Germinal center (tissue), 1 donor: ENCODE measurements around the gene KIFAP3.
"Not testable (repeated sequence)": the region's sequence is repeated elsewhere in the genome, so short reads cannot be mapped to it uniquely, and the experiment has no call there.

ENCODE experiments used
- DNase-seq: peaks from one replicate; pipeline ENCODE4 v3.0.0; 2012; ENCODE audit warnings: mixed read lengths, low spot score

Gene KIFAP3

DNA sequence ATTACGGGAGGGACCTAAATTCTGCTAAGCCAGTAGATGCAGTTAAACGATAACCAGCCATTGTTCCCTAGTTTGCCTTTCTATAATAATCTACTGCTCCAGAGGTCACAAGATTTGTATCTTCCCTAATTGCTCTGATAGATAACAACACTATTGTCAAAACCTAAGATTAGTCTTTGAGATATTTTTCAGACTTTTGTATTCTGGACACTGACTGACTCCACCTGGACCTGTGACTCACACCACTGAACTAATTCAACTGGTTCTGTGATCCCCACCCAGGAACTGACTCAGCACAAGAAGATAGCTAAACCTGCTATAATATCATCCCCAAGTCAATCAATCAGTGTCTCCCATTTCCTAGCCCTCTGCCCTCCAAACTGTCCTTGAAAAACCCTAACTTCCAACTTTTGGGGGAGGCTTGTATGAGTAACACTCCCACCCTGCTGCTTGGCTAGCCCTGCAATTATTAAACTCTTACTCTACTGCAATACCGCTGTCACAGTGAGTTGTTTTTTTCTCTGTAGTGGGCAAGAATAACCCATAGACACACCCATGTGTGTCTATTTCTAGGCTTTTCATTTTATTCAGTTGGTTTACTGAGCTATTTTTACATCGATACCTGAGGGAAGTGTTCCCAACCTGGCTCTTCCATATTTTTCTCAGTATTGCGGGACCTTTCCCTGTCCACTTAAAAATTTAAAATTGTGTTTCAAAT, 11.2 kb downstream of the KIFAP3 start:
- DNase-seq, result no peak

DNA sequence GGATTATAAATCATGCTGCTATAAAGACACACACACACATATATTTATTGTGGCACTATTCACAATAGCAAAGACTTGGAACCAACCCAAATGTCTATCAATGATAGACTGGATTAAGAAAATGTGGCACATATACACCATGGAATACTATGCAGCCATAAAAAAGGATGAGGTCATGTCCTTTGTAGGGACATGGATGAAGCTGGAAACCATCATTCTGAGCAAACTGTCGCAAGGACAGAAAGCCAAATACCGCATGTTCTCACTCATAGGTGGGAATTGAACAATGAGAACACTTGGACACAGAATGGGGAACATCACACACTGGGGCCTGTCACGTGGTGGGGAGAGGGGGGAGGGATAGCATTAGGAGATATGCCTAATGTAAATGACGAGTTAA, 12.8 kb downstream of the KIFAP3 start:
- DNase-seq, result not testable (repeated sequence)

DNA sequence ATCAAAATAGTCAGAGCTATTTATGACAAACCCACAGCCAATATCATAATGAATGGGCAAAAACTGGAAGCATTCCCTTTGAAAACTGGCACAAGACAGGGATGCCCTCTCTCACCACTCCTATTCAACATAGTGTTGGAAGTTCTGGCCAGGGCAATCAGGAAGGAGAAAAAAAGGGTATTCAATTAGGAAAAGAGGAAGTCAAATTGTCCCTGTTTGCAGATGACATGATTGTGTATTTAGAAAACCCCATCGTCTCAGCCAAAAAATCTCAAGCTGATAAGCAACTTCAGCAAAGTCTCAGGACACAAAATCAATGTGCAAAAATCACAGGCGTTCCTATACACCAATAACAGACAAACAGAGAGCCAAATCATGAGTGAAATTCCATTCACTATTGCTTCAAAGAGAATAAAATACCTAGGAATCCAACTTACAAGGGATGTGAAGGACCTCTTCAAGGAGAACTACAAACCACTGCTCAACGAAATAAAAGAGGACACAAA, 14.4 kb downstream of the KIFAP3 start:
- not testable (repeated sequence) for DNase-seq

DNA sequence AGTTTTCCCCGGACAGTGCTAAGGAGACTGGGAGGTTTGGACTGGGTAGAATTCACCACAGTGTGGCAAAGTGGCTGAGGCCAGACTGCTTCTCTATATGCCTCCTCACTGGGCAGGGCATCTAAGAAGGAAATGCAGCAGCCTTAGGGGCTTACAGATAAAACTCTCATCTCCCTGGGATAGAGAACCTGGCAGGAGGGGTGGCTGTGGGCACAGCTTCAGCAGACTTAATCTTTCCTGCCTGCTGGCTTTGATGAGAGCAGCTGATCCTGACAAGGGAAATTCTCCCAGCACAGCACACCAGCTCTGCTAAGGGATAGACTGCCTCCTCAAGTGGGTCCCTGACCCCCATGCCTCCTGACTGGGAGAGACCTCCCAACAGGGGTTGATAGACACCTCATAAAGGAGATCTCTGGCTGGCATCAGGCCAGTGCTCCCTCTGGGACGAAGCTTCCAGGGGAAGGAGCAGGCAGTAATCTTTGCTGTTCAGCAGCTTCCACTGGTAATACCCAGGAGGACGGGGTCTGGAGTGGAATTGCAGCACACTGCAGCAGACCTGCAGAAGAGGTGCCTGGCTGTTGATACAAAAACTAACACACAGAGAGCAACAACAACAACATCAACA, 25.2 kb downstream of the KIFAP3 start:
- DNase-seq, result no peak

DNA sequence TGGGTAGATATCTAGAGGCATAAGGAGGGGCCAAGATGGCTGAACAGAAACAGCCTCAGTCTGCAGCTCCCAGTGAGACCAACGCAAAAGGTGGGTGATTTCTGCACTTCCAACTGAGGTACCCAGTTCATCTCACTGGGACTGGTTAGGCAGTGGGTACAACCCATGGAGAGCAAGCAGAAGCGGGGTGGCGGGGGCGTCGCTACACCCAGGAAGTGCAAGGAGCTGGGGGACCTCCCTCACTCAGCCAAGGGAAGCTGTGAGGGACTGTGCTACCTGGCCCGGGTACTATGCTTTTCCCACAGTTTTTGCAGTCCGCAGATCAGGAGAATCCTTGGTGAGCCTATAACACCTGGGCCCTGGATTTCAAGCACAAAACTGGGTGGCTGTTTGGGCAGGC, 26.0 kb downstream of the KIFAP3 start:
- DNase-seq, result no peak

DNA sequence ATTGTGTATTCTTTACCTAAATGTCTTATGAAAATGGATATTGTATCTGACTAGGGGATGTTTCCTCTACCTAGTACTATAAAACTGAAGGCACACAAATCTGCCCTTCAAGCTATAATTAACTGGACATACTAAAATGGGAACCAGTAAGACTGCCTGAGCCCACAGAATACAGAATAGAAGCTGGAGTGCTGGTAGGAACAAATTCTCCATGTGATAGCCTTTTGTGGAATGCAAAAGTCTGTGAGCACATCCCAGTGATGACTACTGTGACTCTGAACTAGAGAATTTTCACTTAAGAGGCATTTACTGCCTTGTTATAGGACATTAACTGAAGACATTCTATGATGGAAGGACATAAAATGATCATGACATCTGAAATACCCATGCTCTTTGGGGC, 30.3 kb downstream of the KIFAP3 start:
- no peak for DNase-seq

DNA sequence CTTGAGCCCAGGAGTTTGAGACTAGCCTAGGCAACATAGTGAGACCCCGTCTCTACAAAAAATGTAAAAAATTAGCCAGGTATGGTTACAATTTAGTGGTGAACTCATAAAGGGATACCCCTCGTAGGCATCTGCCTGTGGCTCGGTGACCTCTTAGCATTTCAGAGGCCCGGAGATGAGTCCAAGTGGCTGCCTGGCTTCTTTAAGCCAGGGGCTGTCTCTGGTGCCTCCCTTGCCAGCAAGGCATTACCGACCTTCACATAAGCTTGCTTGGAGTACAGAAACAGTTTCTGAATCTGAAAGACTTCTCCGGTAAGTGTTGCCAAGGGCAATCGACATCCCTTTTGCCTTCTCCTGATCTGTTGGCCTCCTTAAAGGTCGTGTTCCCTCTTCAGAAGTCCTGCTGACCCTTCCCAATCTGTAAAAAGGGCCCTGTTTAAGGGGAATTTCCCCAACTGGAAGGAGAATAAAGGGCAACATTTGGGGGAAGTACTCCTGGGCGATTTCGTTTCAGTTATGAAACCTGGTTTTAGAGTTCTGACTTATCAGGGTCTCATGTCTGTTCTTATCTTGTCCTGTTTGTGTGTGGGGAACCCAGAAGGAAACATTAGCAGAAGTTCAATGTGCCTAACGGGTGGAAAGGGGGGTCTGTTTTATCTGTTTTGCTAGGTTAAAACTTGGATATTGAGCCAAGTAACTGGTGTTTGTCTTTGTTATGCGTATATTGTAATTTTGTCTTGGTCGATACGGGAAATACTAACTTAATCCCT, 32.9 kb downstream of the KIFAP3 start:
- DNase-seq, result no peak

DNA sequence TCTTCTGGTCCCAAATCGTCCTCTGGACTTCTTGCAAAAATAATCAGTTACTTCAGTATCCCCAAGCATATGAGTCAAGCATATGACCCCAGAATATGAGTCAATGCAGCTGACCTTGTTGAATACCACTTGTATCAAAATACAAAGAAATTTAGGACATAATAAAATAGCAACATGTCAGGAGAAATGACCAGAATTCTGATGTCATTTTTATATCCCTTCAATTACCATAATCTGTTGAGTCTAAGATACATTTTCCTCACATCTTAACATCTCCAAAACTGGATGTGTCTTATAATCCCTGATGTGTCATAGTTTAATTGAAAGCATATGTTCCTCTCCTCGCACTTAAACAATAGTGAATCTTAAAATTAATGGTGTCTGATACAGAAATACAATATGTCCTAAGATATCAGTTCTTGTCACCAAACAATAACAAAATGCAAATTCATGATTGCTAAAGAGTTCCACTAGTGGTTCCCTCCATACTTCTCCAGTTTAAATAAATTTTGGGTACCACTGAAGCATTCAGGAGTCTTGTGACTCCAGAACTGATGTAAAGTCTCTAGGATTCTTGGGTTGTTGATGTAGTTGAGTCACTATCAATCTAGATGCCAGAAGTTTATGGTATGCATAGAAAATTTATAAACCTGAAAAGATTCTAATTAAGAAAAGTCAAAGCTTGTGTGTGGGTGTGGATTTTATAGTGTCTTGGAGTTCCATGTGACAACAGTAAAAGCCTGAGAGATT, 41.8 kb downstream of the KIFAP3 start:
- no peak for DNase-seq

DNA sequence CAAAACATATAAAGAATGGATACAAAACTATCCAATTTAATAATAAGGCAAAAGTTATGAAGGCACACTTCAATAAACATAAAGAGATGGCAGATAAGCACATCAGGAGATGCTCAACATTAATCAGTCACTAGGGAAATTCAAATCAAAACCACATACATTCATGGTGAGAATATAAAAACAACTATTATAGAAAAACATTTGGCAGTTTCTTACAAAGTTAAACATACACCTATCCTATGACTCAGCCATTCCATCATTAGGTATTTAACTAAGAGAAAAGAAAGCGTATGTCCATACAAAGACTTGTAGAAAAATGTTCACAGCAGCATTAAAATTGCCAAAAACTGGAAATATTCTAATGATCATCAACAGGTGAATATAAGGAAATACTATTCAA, 44.3 kb downstream of the KIFAP3 start:
- no peak for DNase-seq

DNA sequence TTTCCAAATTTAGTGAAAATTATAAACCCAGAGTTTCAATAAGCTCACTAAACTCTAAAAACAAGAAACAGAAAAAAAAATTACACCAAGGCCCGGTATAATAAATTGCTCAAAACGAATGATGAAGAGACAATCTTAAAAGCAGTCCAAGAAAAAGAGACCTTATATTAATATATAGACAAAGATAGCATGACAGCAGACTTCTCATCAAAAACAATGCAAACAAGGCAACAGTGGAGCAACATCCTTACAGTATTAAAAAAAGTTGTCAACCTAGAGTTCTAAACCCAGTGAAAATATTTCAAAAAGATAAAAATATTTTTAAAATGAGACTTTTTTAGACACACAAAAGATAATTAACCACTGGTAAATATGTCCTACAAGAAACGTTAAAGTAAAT, 46.7 kb downstream of the KIFAP3 start:
- no peak for DNase-seq

DNA sequence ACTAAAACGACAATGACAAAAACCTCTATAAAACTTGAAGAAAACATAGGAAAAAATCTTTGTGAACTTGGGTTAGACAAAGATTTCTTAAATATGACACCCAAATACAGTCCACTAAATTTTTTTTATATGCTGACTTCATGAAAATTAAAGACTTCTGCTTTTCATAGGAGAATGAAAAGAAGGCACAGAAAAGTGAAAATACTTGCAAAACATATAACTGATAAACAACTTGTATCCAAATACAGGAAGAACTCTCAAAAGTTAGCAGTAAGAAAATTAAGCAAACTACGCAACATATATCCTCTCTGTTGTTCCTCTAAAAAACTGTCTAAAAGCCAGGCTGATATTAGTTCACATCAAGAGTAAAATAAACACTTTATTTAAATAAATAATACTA, 53.6 kb downstream of the KIFAP3 start:
- no peak for DNase-seq

DNA sequence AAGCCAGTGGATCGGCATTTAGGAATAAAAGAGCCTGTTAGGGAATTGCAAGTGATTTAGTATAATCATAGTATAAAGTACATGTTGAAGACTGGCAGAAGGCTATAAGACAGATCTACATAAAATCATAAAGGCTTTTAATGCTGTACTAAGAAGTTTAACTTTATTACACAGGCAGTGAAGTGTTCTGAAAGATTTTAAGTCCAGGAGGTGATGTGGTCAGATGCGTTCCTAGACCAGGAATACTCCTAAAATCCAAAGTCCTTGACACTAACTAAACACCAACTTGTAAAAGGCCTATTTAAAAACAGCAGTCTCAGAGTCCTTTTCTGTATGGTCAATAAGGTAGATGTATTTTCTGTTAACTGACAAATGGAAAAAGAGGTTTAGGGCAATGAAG, 57.0 kb downstream of the KIFAP3 start:
- no peak for DNase-seq

DNA sequence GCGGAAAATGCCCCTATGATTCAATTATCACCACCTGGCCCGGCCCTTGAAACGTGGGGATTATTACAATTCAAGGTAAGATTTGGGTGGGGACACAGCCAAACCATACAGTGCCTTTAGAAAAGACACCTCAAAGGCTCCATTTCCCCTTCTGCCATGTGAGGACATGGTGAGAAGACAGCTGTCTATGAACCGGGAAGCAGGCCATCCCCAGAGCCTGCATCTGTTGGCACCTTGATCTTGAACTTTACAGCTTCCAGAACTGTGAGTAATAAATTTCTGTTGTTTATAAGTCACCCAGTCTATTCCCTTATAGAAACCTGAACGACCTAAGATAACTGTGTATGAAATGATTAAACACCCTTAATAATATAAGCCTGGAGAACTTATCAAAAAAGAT, 61.6 kb downstream of the KIFAP3 start:
- DNase-seq, result no peak

DNA sequence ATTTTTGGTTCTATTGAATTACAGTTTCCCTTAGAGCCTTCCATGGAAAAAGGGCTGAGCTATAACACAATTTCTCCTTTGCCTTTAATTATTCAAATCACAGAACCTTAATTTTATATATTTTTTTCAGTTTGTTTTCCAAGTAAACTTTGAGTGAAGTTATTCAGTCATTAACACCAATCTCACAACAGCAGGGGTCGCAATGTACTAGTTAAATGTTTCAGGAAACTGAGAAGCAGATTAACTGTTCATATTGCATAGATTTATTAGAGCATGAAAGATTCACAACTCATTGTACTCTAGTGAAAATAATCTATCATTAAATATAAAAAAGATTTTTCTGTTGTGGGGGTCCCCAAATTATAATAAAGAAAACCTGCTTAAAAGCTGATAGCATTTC, 64.1 kb downstream of the KIFAP3 start:
- no peak for DNase-seq

DNA sequence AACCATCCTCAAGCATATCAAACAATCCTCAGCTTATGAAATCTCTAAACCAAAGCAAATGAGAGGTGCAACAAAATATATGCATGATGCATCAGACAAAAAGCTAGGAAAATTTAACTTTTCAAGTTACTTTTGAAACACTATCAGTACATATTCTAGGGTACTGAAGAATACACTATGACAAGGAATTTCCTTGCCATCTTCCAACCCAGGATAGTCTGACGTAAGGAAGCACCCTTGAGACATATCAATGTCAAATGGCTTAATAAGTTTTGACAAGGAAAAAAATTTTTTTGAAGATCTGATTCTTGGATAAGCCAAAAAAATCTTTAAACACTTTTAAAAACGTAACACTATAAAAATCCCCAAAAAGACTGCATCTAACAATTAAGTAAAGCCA, 64.9 kb downstream of the KIFAP3 start:
- no peak for DNase-seq

DNA sequence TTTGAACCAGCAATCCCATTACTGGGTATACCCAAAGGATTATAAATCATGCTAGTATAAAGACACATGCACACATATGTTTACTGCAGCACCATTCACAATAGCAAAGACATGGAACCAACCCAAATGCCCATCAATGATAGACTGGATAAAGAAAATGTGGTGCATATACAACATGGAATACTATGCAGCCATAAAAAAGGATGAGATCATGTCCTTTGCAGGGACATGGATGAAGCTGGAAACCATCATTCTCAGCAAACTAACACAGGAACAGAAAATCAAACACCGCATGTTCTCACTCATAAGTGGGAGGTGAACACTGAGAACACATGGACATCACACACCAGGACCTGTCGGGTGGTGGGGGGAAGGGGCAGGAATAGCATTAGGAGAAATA, 65.8 kb downstream of the KIFAP3 start:
- DNase-seq, result not testable (repeated sequence)

DNA sequence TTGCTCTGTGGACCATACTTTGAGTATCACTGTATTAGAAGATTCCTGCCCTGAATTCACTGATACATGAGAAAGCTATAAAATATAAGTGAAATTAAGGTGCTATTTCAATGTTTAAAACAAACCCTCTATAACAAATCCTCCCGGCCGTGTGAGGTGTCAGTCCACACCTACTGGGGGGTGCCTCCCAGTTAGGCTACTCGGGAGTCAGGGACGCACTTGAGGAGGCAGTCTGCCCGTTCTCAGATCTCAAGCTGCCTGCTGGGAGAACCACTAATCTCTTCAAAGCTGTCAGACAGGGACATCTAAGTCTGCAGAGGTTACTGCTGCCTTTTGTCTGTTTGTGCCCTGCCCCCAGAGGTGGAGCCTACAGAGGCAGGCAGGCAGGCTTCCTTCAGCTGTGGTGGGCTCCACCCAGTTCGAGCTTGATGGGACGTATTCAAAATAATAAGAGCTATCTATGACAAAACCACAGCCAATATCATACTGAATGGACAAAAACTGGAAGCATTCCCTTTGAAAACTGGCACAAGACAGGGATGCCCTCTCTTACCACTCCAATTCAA, 71.1 kb downstream of the KIFAP3 start:
- DNase-seq, result not testable (repeated sequence)

DNA sequence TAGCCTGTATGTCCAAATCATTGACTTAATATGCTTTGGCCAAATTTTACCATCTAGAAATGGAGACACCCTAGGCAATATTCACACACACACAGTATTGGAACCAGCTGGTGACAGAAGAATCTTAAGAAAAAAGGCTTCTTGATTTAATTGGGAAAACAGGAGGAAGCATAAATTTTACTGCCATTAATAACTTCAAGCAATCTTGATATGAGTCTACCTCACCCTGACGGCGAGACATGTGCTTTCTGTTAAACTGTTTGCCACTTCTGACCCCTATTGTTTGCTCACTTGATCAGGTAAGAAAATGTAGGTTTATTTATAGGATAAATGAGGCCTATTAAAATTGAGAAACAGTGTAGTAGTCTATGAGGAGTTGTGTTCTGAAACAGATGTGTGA, 73.2 kb downstream of the KIFAP3 start:
- no peak for DNase-seq

DNA sequence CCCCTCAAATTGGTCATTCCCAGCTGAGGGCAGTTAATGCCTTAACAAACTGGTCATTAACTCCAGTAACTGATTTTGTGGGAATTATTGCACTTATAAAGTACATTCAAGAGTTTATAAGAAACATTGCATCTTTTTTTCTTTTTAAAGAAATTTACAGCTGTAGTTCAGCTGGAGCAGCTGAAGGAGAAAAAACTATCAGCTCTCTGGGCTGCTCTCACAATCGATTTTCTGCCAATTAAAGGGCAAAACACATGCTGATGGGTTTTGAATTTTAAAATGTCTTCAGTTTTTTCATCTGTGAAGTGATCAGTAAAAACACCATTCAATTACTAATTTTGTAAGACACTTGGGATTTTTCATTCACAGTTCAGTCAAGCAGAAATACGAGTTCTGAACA, 74.7 kb downstream of the KIFAP3 start:
- DNase-seq, result no peak

DNA sequence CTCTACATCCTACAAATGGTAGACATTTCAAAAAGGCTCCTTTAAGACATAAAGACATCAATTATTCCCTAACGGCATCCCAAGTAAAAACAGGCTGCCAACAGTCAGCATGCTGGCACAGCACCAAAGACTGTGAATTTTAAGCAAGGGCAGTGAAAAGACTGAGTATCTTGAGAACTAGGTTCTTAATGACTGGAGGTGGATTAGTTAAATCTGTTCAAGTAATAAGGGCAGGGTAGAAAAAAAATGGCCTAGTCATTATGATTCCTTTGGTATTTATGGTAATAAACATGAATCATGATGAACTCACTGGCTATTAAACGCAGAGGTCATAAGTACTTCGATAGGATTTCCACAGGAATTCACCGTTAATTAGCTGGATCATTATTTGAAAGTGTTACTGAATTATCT, 75.2 kb downstream of the KIFAP3 start:
- DNase-seq, result no peak

DNA sequence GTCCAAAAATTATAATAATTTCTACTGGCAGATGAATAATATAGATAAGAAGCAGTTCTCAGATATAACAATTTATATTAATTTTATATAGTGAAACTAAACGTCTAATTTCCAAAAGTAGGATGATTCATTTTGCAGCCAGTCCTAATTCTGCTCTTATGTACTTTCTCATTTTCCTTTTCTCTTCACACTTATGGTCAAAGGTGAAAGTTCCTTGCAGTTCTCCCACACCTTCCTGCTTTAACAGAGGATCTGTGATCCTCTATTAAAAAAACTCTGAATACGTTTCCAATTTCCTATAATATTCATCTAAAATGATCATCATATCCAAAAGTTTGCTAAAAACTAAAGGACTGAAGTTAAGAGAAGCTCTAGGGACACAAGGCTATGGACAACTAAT, 78.5 kb downstream of the KIFAP3 start:
- no peak for DNase-seq

DNA sequence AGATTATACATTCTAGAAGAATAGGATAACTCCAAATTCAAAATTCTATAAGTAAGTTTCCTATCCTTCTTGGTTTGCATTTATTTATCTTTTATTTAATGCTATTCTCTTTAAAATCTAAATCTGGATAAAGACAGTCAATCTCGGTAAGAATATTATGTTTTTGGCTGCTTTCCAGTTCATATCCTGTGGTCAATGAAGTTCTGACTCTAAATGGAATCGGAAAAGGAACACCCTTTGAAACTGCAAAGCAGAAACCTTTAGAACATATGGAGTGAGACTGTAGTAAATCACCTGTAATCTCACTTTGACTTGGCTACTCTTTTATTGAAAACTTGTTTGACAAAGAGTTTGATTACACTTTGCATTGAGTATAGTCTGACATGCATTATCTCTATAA, 85.2 kb downstream of the KIFAP3 start:
- no peak for DNase-seq
